Activated naive CD4-positive, alpha-beta T cell treated with anti-CD3 and anti-CD28 coated beads, Interleukin-2, amount 50 U/mL, for 72 hours (primary cell): ENCODE data around the gene TIFAB. TPM values are rescaled to one million over a fixed set of nuclear protein-coding genes. Genes with fewer than 3 reads are reported as not detected.

Experiments
- total RNA-seq, 2 donors: library from RNA; stranded (reverse); gene quantifications; one replicate each; pipeline ENCODE4 v1.2.3, GENCODE V29; 2022

Gene TIFAB
- total RNA-seq, 2 donors from 2014 or later = not detected

Other genes starting within 250 kb of the TIFAB start
- gene MACROH2A1, start 53.1 kb downstream of the TIFAB start, total RNA-seq = 100 to 1,000 TPM in 1 of 2 donors, 10 to 100 TPM in 1; 90.2 to 166 TPM
- not detected for gene DCANP1, start 5.0 kb downstream of the TIFAB start, total RNA-seq
- gene NEUROG1, start 83.6 kb upstream of the TIFAB start, total RNA-seq = not detected
- not detected for gene CXCL14, start 126.6 kb upstream of the TIFAB start, total RNA-seq